Astrocyte (in vitro differentiated cells and primary cell): ENCODE results near the gene PNPLA7. TPM values are rescaled to one million over a fixed set of nuclear protein-coding genes. Genes with fewer than 3 reads are reported as not detected.

ENCODE experiments used
- DNase-seq: peaks from one replicate; pipeline ENCODE4 v3.0.0-alpha.2; 2010; ENCODE audit warnings: low read depth
- FAIRE-seq: peaks from 2 replicates; lab custom pipeline; 2011; peaks lifted over from hg19 to GRCh38; lab: Jason Lieb, UNC
- H2AFZ ChIP-seq: 2 replicates; pipeline ENCODE4 v1.6.0; 2012; ENCODE audit warnings: low read depth, low read length, inconsistent platforms
- H3K27ac ChIP-seq: 2 replicates; pipeline ENCODE4 v1.5.1; 2011; ENCODE audit warnings: low read depth, low read length, inconsistent platforms
- H3K27me3 ChIP-seq: 2 replicates; pipeline ENCODE4 v1.6.0; 2011; ENCODE audit warnings: low read length, inconsistent platforms; ENCODE audit not compliant: insufficient read depth
- H3K36me3 ChIP-seq: 2 replicates; pipeline ENCODE4 v1.5.1; 2011; ENCODE audit warnings: low read length, inconsistent platforms; ENCODE audit not compliant: insufficient read depth
- H3K4me1 ChIP-seq: 2 replicates; pipeline ENCODE4 v1.5.1; 2011; ENCODE audit warnings: low read length, inconsistent platforms; ENCODE audit not compliant: insufficient read depth
- H3K4me2 ChIP-seq: 2 replicates; pipeline ENCODE4 v1.6.0; 2012; ENCODE audit warnings: low read length, inconsistent platforms
- H3K4me3 ChIP-seq: 2 replicates; pipeline ENCODE4 v1.5.1; 2011; ENCODE audit warnings: low read depth, mild to moderate bottlenecking, low read length, inconsistent platforms; ENCODE audit not compliant: insufficient read depth
- H3K79me2 ChIP-seq: 2 replicates; pipeline ENCODE4 v1.6.0; 2012; ENCODE audit warnings: mild to moderate bottlenecking, low read length, inconsistent platforms; ENCODE audit not compliant: insufficient read depth
- H3K9ac ChIP-seq: 2 replicates; pipeline ENCODE4 v1.6.0; 2012; ENCODE audit warnings: mild to moderate bottlenecking, low read length, inconsistent platforms
- H3K9me3 ChIP-seq: 2 replicates; pipeline ENCODE4 v1.5.1; 2012; ENCODE audit warnings: low read depth, mild to moderate bottlenecking, low read length, inconsistent platforms; ENCODE audit not compliant: insufficient read depth
- H4K20me1 ChIP-seq: 2 replicates; pipeline ENCODE4 v1.6.0; 2012; ENCODE audit warnings: low read length, inconsistent platforms; ENCODE audit not compliant: insufficient read depth
- H3K27ac Mint-ChIP-seq: one replicate; pipeline ENCODE4 v1.8.0; 2021; ENCODE audit warnings: mild to moderate bottlenecking, mixed read lengths; ENCODE audit not compliant: unreplicated experiment
- H3K27me3 Mint-ChIP-seq: one replicate; pipeline ENCODE4 v1.8.0; 2021; ENCODE audit warnings: low read depth, mixed read lengths; ENCODE audit not compliant: unreplicated experiment
- H3K36me3 Mint-ChIP-seq: one replicate; pipeline ENCODE4 v1.8.0; 2021; ENCODE audit warnings: low read depth, mixed read lengths; ENCODE audit not compliant: unreplicated experiment
- H3K4me1 Mint-ChIP-seq: one replicate; pipeline ENCODE4 v1.8.0; 2021; ENCODE audit warnings: low read depth, mixed read lengths; ENCODE audit not compliant: unreplicated experiment
- H3K4me3 Mint-ChIP-seq: one replicate; pipeline ENCODE4 v1.8.0; 2021; ENCODE audit warnings: mild to moderate bottlenecking, moderate library complexity, mixed read lengths; ENCODE audit not compliant: unreplicated experiment
- H3K9me3 Mint-ChIP-seq: one replicate; pipeline ENCODE4 v1.8.0; 2021; ENCODE audit warnings: mild to moderate bottlenecking, mixed read lengths; ENCODE audit not compliant: unreplicated experiment
- CTCF ChIP-seq: IDR thresholded peaks from 2 replicates; pipeline ENCODE4 v1.5.1; 2011; ENCODE audit warnings: low read depth, mild to moderate bottlenecking, inconsistent platforms, low read length, moderate library complexity; ENCODE audit not compliant: insufficient read depth
- EZH2 ChIP-seq: IDR thresholded peaks from 2 replicates; pipeline ENCODE4 v1.6.1; 2012; ENCODE audit warnings: mild to moderate bottlenecking, low read length, inconsistent platforms; ENCODE audit not compliant: insufficient read depth
- total RNA-seq: library from RNA; stranded (reverse); gene quantifications from 2 replicates; pipeline ENCODE4 v1.2.1, GENCODE V29; 2021

PNPLA7 gene
- total RNA-seq, 1 donor from 2014 or later, result 2.6 TPM

- Histone ChIP-seq H3K36me3 (peaks cover 1% of the 10 kb centered on the region), H3K79me2 (peaks cover 17% of the 10 kb centered on the region), H3K4me1 (peaks cover 10% of the 10 kb centered on the region), H3K27me3 (no peaks in the 10 kb centered on the region), H4K20me1 (peaks cover 15% of the 10 kb centered on the region), H3K4me3 (no peak overlapping the region), H3K27ac (no peak overlapping the region), H2AFZ (no peak overlapping the region), H3K4me2 (no peak overlapping the region), H3K9me3 (no peaks in the 10 kb centered on the region), H3K9ac (no peak overlapping the region)
- Mint-ChIP-seq H3K36me3 (no peaks in the 10 kb centered on the region), H3K4me3 (no peak overlapping the region), H3K27ac (no peak overlapping the region), H3K9me3 (no peaks in the 10 kb centered on the region), H3K4me1 (no peaks in the 10 kb centered on the region), H3K27me3 (peaks cover 7% of the 10 kb centered on the region)
- DNase-seq (no peak), FAIRE-seq (no peak)
- TF ChIP-seq EZH2 (no peak), CTCF (no peak)
Measured at GRCh38 chr9:137593176-137593575, 43.0 kb upstream of the PNPLA7 start.

- Histone ChIP-seq H4K20me1 (peaks cover 19% of the 10 kb centered on the region), H3K79me2 (peaks cover 21% of the 10 kb centered on the region), H2AFZ (no peak overlapping the region), H3K27me3 (no peaks in the 10 kb centered on the region), H3K4me2 (no peak overlapping the region), H3K4me1 (peaks cover 10% of the 10 kb centered on the region), H3K36me3 (peaks cover 5% of the 10 kb centered on the region), H3K27ac (no peak overlapping the region), H3K4me3 (no peak overlapping the region), H3K9me3 (no peaks in the 10 kb centered on the region), H3K9ac (no peak overlapping the region)
- DNase-seq (no peak), FAIRE-seq (no peak)
- Mint-ChIP-seq H3K36me3 (peaks cover 3% of the 10 kb centered on the region), H3K27ac (no peak overlapping the region), H3K4me3 (no peak overlapping the region), H3K27me3 (peaks cover 6% of the 10 kb centered on the region), H3K4me1 (peaks cover 3% of the 10 kb centered on the region), H3K9me3 (no peaks in the 10 kb centered on the region)
- TF ChIP-seq CTCF (no peak), EZH2 (no peak)
Measured at GRCh38 chr9:137592767-137593166, 42.6 kb upstream of the PNPLA7 start.

GRCh38 chr9:137590469-137591383, 40.5 kb upstream of the PNPLA7 start, which contains the start of gene ZMYND19:
Gene ZMYND19, minus strand, starts transcription at chr9:137590512. Its CDS starts 249 bp downstream, at chr9:137590263.
- Mint-ChIP-seq H3K27ac (peak within 1 kb of the TSS; percentile 94), H3K9me3 (no peaks in the 10 kb centered on the region), H3K4me3 (peak within 1 kb of the TSS; percentile 95), H3K4me1 (peaks cover 4% of the 10 kb centered on the region), H3K27me3 (peaks cover 6% of the 10 kb centered on the region), H3K36me3 (peaks cover 4% of the 10 kb centered on the region)
- Histone ChIP-seq H3K9ac (peak within 1 kb of the TSS; percentile 85), H3K4me1 (peaks cover 10% of the 10 kb centered on the region), H3K4me2 (peak within 1 kb of the TSS; percentile 98), H3K27me3 (no peaks in the 10 kb centered on the region), H3K79me2 (peaks cover 37% of the 10 kb centered on the region), H3K27ac (peak within 1 kb of the TSS; percentile 44), H2AFZ (peak within 1 kb of the TSS; percentile 96), H4K20me1 (peaks cover 39% of the 10 kb centered on the region), H3K9me3 (no peaks in the 10 kb centered on the region), H3K4me3 (peak within 1 kb of the TSS; percentile 80), H3K36me3 (peaks cover 15% of the 10 kb centered on the region)
- FAIRE-seq (no peak), DNase-seq (peak; percentile 53)
- no peak for TF ChIP-seq CTCF
- TF ChIP-seq EZH2, result no peak
